IMR-90 (cell line): ENCODE results near the gene TENM4. TPM values are rescaled to one million over a fixed set of nuclear protein-coding genes. Genes with fewer than 3 reads are reported as not detected.

Source experiments
- ATAC-seq: fragments of 200-7000 bp; cut with Tn5 transposase; 2 replicates; pipeline ENCODE4 v1.9.1; 2020; ENCODE audit warnings: low read depth, mild to moderate bottlenecking, moderate library complexity
- BruUV-seq: library from RNA; stranded (reverse); fragments of 400-500 nt; replicated peaks from 2 replicates; lab custom pipeline; 2021; lab: Mats Ljungman, UMichigan
- CTCF ChIA-PET: fragments of 300-600 bp; formaldehyde crosslinking; extraction: SDS; loops from one replicate; lab custom pipeline; 2021; ENCODE audit warnings: antibody characterized with exemption; lab: Yijun Ruan, JAX
- POLR2A ChIA-PET: fragments of 300-600 bp; sonication (Branson Sonifier 250); formaldehyde crosslinking; loops from one replicate; lab custom pipeline; 2022; ENCODE audit warnings: antibody characterized with exemption; ENCODE audit not compliant: unreplicated experiment; lab: Charles Lee
- DNase-seq: peaks from one replicate; pipeline ENCODE4 v3.0.0; 2013
- H2AFZ ChIP-seq: replicated peaks from 2 replicates; pipeline ENCODE3; 2013; ENCODE audit warnings: low read length, mild to moderate bottlenecking; ENCODE audit not compliant: poor library complexity
- H2AK5ac ChIP-seq: 2 replicates; pipeline ENCODE4 v1.6.1; 2013; ENCODE audit warnings: low read depth, low read length, inconsistent platforms
- H2AK9ac ChIP-seq: replicated peaks from 2 replicates; pipeline ENCODE3; 2013; ENCODE audit warnings: mild to moderate bottlenecking, low read depth, low read length, moderate library complexity; ENCODE audit not compliant: poor library complexity
- H2BK120ac ChIP-seq: 2 replicates; pipeline ENCODE4 v1.6.1; 2013; ENCODE audit warnings: low read depth, low read length, inconsistent platforms
- H2BK15ac ChIP-seq: 3 replicates; pipeline ENCODE4 v1.6.1; 2013; ENCODE audit warnings: low read depth, low read length, inconsistent platforms
- H2BK20ac ChIP-seq: 2 replicates; pipeline ENCODE4 v1.6.1; 2013; ENCODE audit warnings: low read depth, mild to moderate bottlenecking, inconsistent platforms, low read length, moderate library complexity
- H2BK5ac ChIP-seq: 2 replicates; pipeline ENCODE4 v1.6.1; 2013; ENCODE audit warnings: mild to moderate bottlenecking, low read depth, low read length, inconsistent platforms; ENCODE audit not compliant: poor library complexity, severe bottlenecking
- H3K14ac ChIP-seq: replicated peaks from 2 replicates; pipeline ENCODE4 v1.6.1; 2013; ENCODE audit warnings: low read depth, low read length, inconsistent platforms
- H3K18ac ChIP-seq: 2 replicates; pipeline ENCODE4 v1.6.1; 2013; ENCODE audit warnings: low read depth, low read length, control low read depth
- H3K23ac ChIP-seq: 2 replicates; pipeline ENCODE4 v1.6.1; 2013; ENCODE audit warnings: low read depth, low read length, inconsistent platforms
- H3K27ac ChIP-seq: 2 replicates; pipeline ENCODE4 v1.5.1; 2013; ENCODE audit warnings: mild to moderate bottlenecking, control low read depth, low read length; ENCODE audit not compliant: insufficient read depth
- H3K27me3 ChIP-seq: 2 replicates; pipeline ENCODE4 v1.6.1; 2013; ENCODE audit warnings: low read length; ENCODE audit not compliant: control insufficient read depth, insufficient read depth
- H3K36me3 ChIP-seq: 2 replicates; pipeline ENCODE4 v1.6.1; 2013; ENCODE audit warnings: low read length, mixed read lengths; ENCODE audit not compliant: control insufficient read depth, insufficient read depth
- H3K4ac ChIP-seq: 2 replicates; pipeline ENCODE4 v1.6.1; 2013; ENCODE audit warnings: low read depth, low read length, inconsistent platforms
- H3K4me1 ChIP-seq: 2 replicates; pipeline ENCODE4 v1.6.1; 2013; ENCODE audit warnings: low read length, mixed read lengths; ENCODE audit not compliant: control insufficient read depth, insufficient read depth
- H3K4me2 ChIP-seq: 2 replicates; pipeline ENCODE4 v1.6.1; 2013; ENCODE audit warnings: low read depth, mild to moderate bottlenecking, control low read depth, low read length, moderate library complexity
- H3K4me3 ChIP-seq: 2 replicates; pipeline ENCODE4 v1.5.1; 2013; ENCODE audit warnings: low read depth, mild to moderate bottlenecking, control low read depth, low read length, moderate library complexity; ENCODE audit not compliant: insufficient read depth
- H3K56ac ChIP-seq: 2 replicates; pipeline ENCODE4 v1.6.1; 2013; ENCODE audit warnings: low read length, inconsistent platforms; ENCODE audit not compliant: insufficient read depth; ENCODE audit errors: extremely low read depth
- H3K79me1 ChIP-seq, 2 experiments: 2 replicates each; pipeline ENCODE4 v1.6.1; 2013; ENCODE audit warnings: low read length in 2 of 2, inconsistent platforms in 1 of 2, low read depth in 1 of 2
- H3K9ac ChIP-seq: 2 replicates; pipeline ENCODE4 v1.6.1; 2013; ENCODE audit warnings: low read depth, low read length, control low read depth
- H3K9me1 ChIP-seq: 2 replicates; pipeline ENCODE4 v1.6.1; 2013; ENCODE audit warnings: low read length, inconsistent platforms; ENCODE audit not compliant: insufficient read depth
- H3K9me3 ChIP-seq: 2 replicates; pipeline ENCODE4 v1.6.1; 2013; ENCODE audit warnings: low read length; ENCODE audit not compliant: control insufficient read depth, insufficient read depth
- H4K20me1 ChIP-seq: 2 replicates; pipeline ENCODE4 v1.6.1; 2013; ENCODE audit warnings: low read length, inconsistent platforms; ENCODE audit not compliant: insufficient read depth
- H4K5ac ChIP-seq: 2 replicates; pipeline ENCODE4 v1.6.1; 2013; ENCODE audit warnings: mild to moderate bottlenecking, low read depth, low read length, control low read depth
- H4K8ac ChIP-seq, 2 experiments: 2 replicates each; pipeline ENCODE4 v1.6.1; 2013; ENCODE audit warnings: low read depth in 2 of 2, low read length in 2 of 2, control low read depth in 1 of 2, inconsistent platforms in 1 of 2
- H4K91ac ChIP-seq: 2 replicates; pipeline ENCODE4 v1.6.1; 2013; ENCODE audit warnings: low read depth, low read length, inconsistent platforms; ENCODE audit not compliant: insufficient read depth
- BHLHE40 ChIP-seq: fragments of 150-350 bp; IDR thresholded peaks from 2 replicates; pipeline ENCODE4 v1.6.1; 2016; ENCODE audit warnings: mild to moderate bottlenecking, low read depth, low read length
- CEBPB ChIP-seq: IDR thresholded peaks from 2 replicates; pipeline ENCODE4 v1.6.1; 2012; ENCODE audit warnings: low read depth, low read length, improper control_type of control experiment
- CHD1 ChIP-seq: IDR thresholded peaks from 2 replicates; pipeline ENCODE4 v1.6.1; 2012; ENCODE audit warnings: low read depth, low read length, improper control_type of control experiment
- CTCF ChIP-seq: conservative IDR thresholded peaks from 2 replicates; pipeline ENCODE4 v1.5.1; 2012; ENCODE audit warnings: mild to moderate bottlenecking, low read depth, low read length, improper control_type of control experiment
- ELK1 ChIP-seq: fragments of 150-350 bp; IDR thresholded peaks from 2 replicates; pipeline ENCODE4 v1.6.1; 2016; ENCODE audit warnings: low read depth, mild to moderate bottlenecking, low read length, moderate library complexity, borderline replicate concordance
- FOS ChIP-seq: fragments of 150-350 bp; IDR thresholded peaks from 2 replicates; pipeline ENCODE4 v1.6.1; 2016; ENCODE audit warnings: low read depth, low read length
- MAFK ChIP-seq: IDR thresholded peaks from 2 replicates; pipeline ENCODE4 v1.6.1; 2012; ENCODE audit warnings: low read depth, low read length, improper control_type of control experiment
- MAZ ChIP-seq: IDR thresholded peaks from 2 replicates; pipeline ENCODE4 v1.6.1; 2012; ENCODE audit warnings: low read depth, mild to moderate bottlenecking, low read length, improper control_type of control experiment, moderate library complexity, borderline replicate concordance
- MXI1 ChIP-seq: IDR thresholded peaks from 2 replicates; pipeline ENCODE4 v1.6.1; 2012; ENCODE audit warnings: low read depth, mild to moderate bottlenecking, low read length, moderate library complexity, borderline replicate concordance
- NFE2L2 ChIP-seq: fragments of 150-350 bp; IDR thresholded peaks from 2 replicates; pipeline ENCODE4 v1.6.1; 2016; ENCODE audit warnings: low read depth, mild to moderate bottlenecking, low read length
- POLR2A ChIP-seq: IDR thresholded peaks from 2 replicates; pipeline ENCODE4 v1.6.1; 2012; ENCODE audit warnings: mild to moderate bottlenecking, low read depth, low read length
- RAD21 ChIP-seq: IDR thresholded peaks from 2 replicates; pipeline ENCODE4 v1.6.1; 2012; ENCODE audit warnings: low read length, improper control_type of control experiment
- RCOR1 ChIP-seq: IDR thresholded peaks from 2 replicates; pipeline ENCODE4 v1.6.1; 2012; ENCODE audit warnings: mild to moderate bottlenecking, low read length, improper control_type of control experiment; ENCODE audit not compliant: insufficient replicate concordance
- RFX5 ChIP-seq: IDR thresholded peaks from 2 replicates; pipeline ENCODE4 v1.8.0; 2012; ENCODE audit warnings: low read depth, mild to moderate bottlenecking, low read length, moderate library complexity
- SMC3 ChIP-seq: fragments of 150-350 bp; IDR thresholded peaks from 2 replicates; pipeline ENCODE4 v1.6.1; 2016; ENCODE audit warnings: low read depth, mild to moderate bottlenecking, antibody characterized with exemption, low read length, moderate library complexity
- USF2 ChIP-seq: fragments of 150-350 bp; IDR thresholded peaks from 2 replicates; pipeline ENCODE4 v1.6.1; 2017; ENCODE audit warnings: mild to moderate bottlenecking, antibody characterized with exemption, low read length, low read depth
- WGBS, 2 experiments: methylation state at CpG; one replicate each; pipeline versions ENCODE4 v1.1.5 to v1.1.7; 2013; ENCODE audit warnings: missing lambda C conversion rate in 2 of 2; ENCODE audit not compliant: insufficient read length in 1 of 2; ENCODE audit errors: extremely low coverage in 2 of 2; 5-methylcytosine and 5-hydroxymethylcytosine counted together
- dilution Hi-C: fragments of 300-500 bp; cut with HindIII; formaldehyde crosslinking; loops from one replicate; pipeline ENCODE4 v1.14.3; 2018; ENCODE audit warnings: low sequenced_read_pairs; ENCODE audit not compliant: unreplicated experiment
- in situ Hi-C: fragments of 300-500 bp; cut with MboI; formaldehyde crosslinking; loops from 3 replicates; pipeline ENCODE4 v1.14.3; 2019; ENCODE audit warnings: low sequenced_read_pairs, inconsistent platforms, mixed read lengths
- intact Hi-C: fragments of 100-400 bp; cut with micrococcal nuclease; formaldehyde crosslinking; loops from 2 replicates; pipeline ENCODE4 v1.10.0; 2022
- polyA plus RNA-seq, 3 experiments: library from polyadenylated mRNA; depleted of rRNA; stranded (reverse); fragments of >200 nt; gene quantifications; 2 replicates each; pipeline ENCODE4 v1.2.3, GENCODE V29; 2012; ENCODE audit warnings: low replicate concordance in 1 of 3
- total RNA-seq: library from RNA; depleted of rRNA; stranded (reverse); fragments of >200 nt; gene quantifications from 2 replicates; pipeline ENCODE4 v1.2.3, GENCODE V29; 2012

TENM4 gene
- total and polyA plus RNA-seq, 2 of the 4 experiments (the other 2 are of a cell fraction) = 7.4 to 9.0 TPM

DNA sequence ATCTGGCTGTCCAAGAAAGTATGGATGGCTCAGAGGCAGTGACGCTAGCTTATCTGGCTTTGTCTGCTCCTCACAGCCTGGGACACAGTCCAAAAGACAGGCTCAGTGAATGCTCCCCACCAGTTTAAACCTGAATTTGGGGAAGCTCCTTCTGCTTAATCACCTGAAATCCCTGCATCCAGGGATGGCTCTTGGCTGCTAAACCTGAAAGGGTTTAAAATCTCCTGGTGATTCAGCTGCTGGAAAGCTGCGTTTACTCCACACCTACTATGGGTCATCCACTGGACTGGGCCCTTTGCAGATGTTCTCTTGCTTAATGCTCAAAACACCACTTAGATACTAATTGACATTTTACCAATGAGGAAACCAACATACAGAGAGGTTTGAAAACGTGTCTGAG lies 564.2 kb downstream of the TENM4 start:
- H3K4ac ChIP-seq = no peak overlapping the region
- no peaks in the 10 kb centered on the region for H3K4me1 ChIP-seq
- no peak overlapping the region for H3K4me3 ChIP-seq
- H4K91ac ChIP-seq = no peak overlapping the region
- H3K18ac ChIP-seq = no peak overlapping the region
- H4K20me1 ChIP-seq = no peaks in the 10 kb centered on the region
- H3K14ac ChIP-seq = no peak overlapping the region
- H3K27me3 ChIP-seq = no peaks in the 10 kb centered on the region
- BruUV-seq = no TSS peak
- H2BK20ac ChIP-seq = no peak overlapping the region
- dilution Hi-C loops (no loop called here), intact Hi-C loops (no loop called here), in situ Hi-C loops (no loop called here)
- H3K27ac ChIP-seq = no peak overlapping the region
- no peaks in the 10 kb centered on the region; the same call in 1 of the 2 replicates for H3K9me1 ChIP-seq
- ATAC-seq = no peak
- TF ChIP-seq RFX5 (no peak), MAZ (no peak), USF2 (no peak), CHD1 (no peak), SMC3 (no peak), NFE2L2 (no peak), MXI1 (no peak), MAFK (no peak), BHLHE40 (no peak), RAD21 (no peak), CTCF (no peak), ELK1 (no peak), POLR2A (no peak), CEBPB (no peak), RCOR1 (no peak), FOS (no peak)
- no peak overlapping the region for H2BK5ac ChIP-seq
- CTCF ChIA-PET = interaction anchor here (1.0 to 1.5 kb wide), 2 partner anchors 8 to 9 kb away, joined by 3 to 4 read pairs; no protein-coding TSS in a partner anchor
- no peak overlapping the region for H2AK9ac ChIP-seq
- no peak for DNase-seq
- H3K4me2 ChIP-seq = no peak overlapping the region
- no peak overlapping the region for H2BK15ac ChIP-seq
- H4K8ac ChIP-seq = no peak overlapping the region
- H3K56ac ChIP-seq = no peak overlapping the region
- no peak overlapping the region for H2AK5ac ChIP-seq
- H4K5ac ChIP-seq = no peak overlapping the region
- no peak overlapping the region for H3K23ac ChIP-seq
- peaks cover 7% of the 10 kb centered on the region; the same call in 1 of the 2 replicates for H3K36me3 ChIP-seq
- no peak overlapping the region for H3K9ac ChIP-seq
- no peaks in the 10 kb centered on the region; the same call in 1 of the 2 replicates for H3K9me3 ChIP-seq
- no peaks in the 10 kb centered on the region for H3K79me1 ChIP-seq
- no CpG with 5 or more reads among the region's 3 CpGs for WGBS, 2 experiments
- H2BK120ac ChIP-seq = no peak overlapping the region
- POLR2A ChIA-PET = no interaction called here
- no peak overlapping the region for H2AFZ ChIP-seq
